NCI-H2107 (cell line): ENCODE data around the gene EFNA2.

ENCODE experiments used
- DNase-seq: peaks from one replicate; lab custom pipeline; 2025; lab: John Stamatoyannopoulos, UW

The EFNA2 gene

GRCh38 chr19:1272423-1273262, 13.0 kb upstream of the EFNA2 start:
- DNase-seq = no peak

GRCh38 chr19:1273263-1274041, 12.2 kb upstream of the EFNA2 start:
- DNase-seq = no peak

- DNase-seq = no peak
Observed at GRCh38 chr19:1274081-1274851, 11.4 kb upstream of the EFNA2 start.

- DNase-seq = no peak
Observed at GRCh38 chr19:1274852-1275259, 10.8 kb upstream of the EFNA2 start.

- peak; percentile 90 for DNase-seq
Observed at GRCh38 chr19:1275260-1275975, 10.3 kb upstream of the EFNA2 start, which contains the start of gene FAM174C. TSS of gene FAM174C (plus strand) at chr19:1275530. CDS start at chr19:1275550, 20 bp downstream.

GRCh38 chr19:1275976-1276627, 9.6 kb upstream of the EFNA2 start:
- DNase-seq = no peak

GRCh38 chr19:1276628-1277022, 9.0 kb upstream of the EFNA2 start:
- DNase-seq = no peak

GRCh38 chr19:1277061-1277460, 8.6 kb upstream of the EFNA2 start:
- no peak for DNase-seq

GRCh38 chr19:1278074-1278473, 7.6 kb upstream of the EFNA2 start:
- no peak for DNase-seq

- no peak for DNase-seq
Observed at GRCh38 chr19:1278713-1279660, 6.7 kb upstream of the EFNA2 start.

GRCh38 chr19:1279782-1280341, 5.8 kb upstream of the EFNA2 start:
- peak; percentile 50 for DNase-seq

GRCh38 chr19:1280636-1281568, 4.8 kb upstream of the EFNA2 start:
- DNase-seq = no peak

- no peak for DNase-seq
Observed at GRCh38 chr19:1281569-1282287, 3.9 kb upstream of the EFNA2 start.

GRCh38 chr19:1282588-1283206, 3.0 kb upstream of the EFNA2 start:
- no peak for DNase-seq

GRCh38 chr19:1283207-1283916, 2.3 kb upstream of the EFNA2 start:
- DNase-seq = no peak

GRCh38 chr19:1283917-1284292, 1.8 kb upstream of the EFNA2 start:
- no peak for DNase-seq
